IPS-NIHi7 (cell line): ENCODE results near the gene ERP44.

Experiments used
- DNase-seq: peaks from one replicate; pipeline ENCODE4 v3.0.0; 2012; ENCODE audit warnings: mixed read lengths; ENCODE audit errors: extremely low spot score

The ERP44 gene

GRCh38 chr9:99936947-99937587 is 161.7 kb downstream of the ERP44 start:
- no peak for DNase-seq

GRCh38 chr9:99931155-99931840 is 167.5 kb downstream of the ERP44 start:
- no peak for DNase-seq

GRCh38 chr9:99929652-99930051 is 169.1 kb downstream of the ERP44 start:
- DNase-seq = no peak
